ENCODE measurements around the gene IFT81. TPM values are rescaled to one million over a fixed set of nuclear protein-coding genes. Genes with fewer than 3 reads are reported as not detected.

Gene IFT81
- total and polyA plus RNA-seq, 2 experiments from 2014 or later: 12.6 to 13.7 TPM

- Histone ChIP-seq H3K27ac (peak overlapping the region; percentile 72), H3K9me2 (replicated peaks; ENCODE audit: insufficient read depth) (no peaks in the 10 kb centered on the region), H3K36me3 (replicated peaks; ENCODE audit: insufficient read depth, low read depth) (peaks cover 4% of the 10 kb centered on the region), H3K4me1 (ENCODE audit: insufficient read depth) (peaks cover 6% of the 10 kb centered on the region), H2AFZ (no peak overlapping the region), H3K79me2 (no peaks in the 10 kb centered on the region), H3K4me3 (no peak overlapping the region), H3K9me3 (ENCODE audit: low read depth) (no peaks in the 10 kb centered on the region), H3K27me3 (no peaks in the 10 kb centered on the region), H4K20me1 (ENCODE audit: insufficient read depth, poor library complexity, severe bottlenecking) (no peaks in the 10 kb centered on the region), H3K4me2 (no peak overlapping the region)
- peak; percentile 33 for DNase-seq (ENCODE audit: low spot score)
- TF ChIP-seq, protein P1, sequence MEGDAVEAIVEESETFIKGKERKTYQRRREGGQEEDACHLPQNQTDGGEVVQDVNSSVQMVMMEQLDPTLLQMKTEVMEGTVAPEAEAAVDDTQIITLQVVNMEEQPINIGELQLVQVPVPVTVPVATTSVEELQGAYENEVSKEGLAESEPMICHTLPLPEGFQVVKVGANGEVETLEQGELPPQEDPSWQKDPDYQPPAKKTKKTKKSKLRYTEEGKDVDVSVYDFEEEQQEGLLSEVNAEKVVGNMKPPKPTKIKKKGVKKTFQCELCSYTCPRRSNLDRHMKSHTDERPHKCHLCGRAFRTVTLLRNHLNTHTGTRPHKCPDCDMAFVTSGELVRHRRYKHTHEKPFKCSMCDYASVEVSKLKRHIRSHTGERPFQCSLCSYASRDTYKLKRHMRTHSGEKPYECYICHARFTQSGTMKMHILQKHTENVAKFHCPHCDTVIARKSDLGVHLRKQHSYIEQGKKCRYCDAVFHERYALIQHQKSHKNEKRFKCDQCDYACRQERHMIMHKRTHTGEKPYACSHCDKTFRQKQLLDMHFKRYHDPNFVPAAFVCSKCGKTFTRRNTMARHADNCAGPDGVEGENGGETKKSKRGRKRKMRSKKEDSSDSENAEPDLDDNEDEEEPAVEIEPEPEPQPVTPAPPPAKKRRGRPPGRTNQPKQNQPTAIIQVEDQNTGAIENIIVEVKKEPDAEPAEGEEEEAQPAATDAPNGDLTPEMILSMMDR (IDR thresholded peaks at IDR 0.05; ENCODE audit: poor library complexity): no peak
- TF ChIP-seq EZH2phosphoT487 (IDR thresholded peaks at IDR 0.05; ENCODE audit: low read depth, severe bottlenecking, unreplicated experiment) (no peak), EZH2 (IDR thresholded peaks at IDR 0.05; ENCODE audit: borderline replicate concordance) (no peak)
- WGBS (ENCODE audit: low lambda C conversion rate, missing lambda C conversion rate): 77% methylated on average over 3 of the region's 3 CpGs
Observed at GRCh38 chr12:110137786-110138185, 13.6 kb downstream of the IFT81 start.

DNA sequence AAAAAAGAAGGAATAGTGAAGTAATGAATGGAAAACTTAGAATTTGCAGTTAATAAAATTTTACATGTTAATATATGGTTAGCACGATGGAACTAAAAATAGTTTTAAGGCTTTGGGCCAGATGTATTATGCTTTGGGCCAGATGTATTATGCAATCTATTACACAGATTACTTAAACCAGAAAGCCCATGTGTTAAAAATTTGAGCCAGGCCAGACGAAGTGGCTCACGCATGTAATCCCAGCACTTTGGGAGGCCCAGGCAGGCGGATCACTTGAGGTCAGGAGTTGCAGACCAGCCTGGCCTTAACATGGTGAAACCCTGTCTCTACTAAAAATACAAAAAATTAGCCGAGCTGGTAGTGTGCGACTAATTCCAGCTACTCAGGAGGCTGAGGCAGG, 17.2 kb downstream of the IFT81 start:
- Histone ChIP-seq H3K9me2 (replicated peaks; ENCODE audit: insufficient read depth) (no peaks in the 10 kb centered on the region), H3K79me2 (no peaks in the 10 kb centered on the region), H3K4me3 (no peak overlapping the region), H3K4me1 (ENCODE audit: insufficient read depth) (no peaks in the 10 kb centered on the region), H4K20me1 (ENCODE audit: insufficient read depth, poor library complexity, severe bottlenecking) (no peaks in the 10 kb centered on the region), H3K9me3 (ENCODE audit: low read depth) (no peaks in the 10 kb centered on the region), H3K27ac (peak overlapping the region; percentile 70), H3K4me2 (no peak overlapping the region), H3K36me3 (replicated peaks; ENCODE audit: insufficient read depth, low read depth) (peaks cover 4% of the 10 kb centered on the region), H2AFZ (no peak overlapping the region), H3K27me3 (no peaks in the 10 kb centered on the region)
- peak; percentile 29 for DNase-seq (ENCODE audit: low spot score)
- 69% methylated on average over 6 of the region's 6 CpGs for WGBS (ENCODE audit: low lambda C conversion rate, missing lambda C conversion rate)
- TF ChIP-seq, protein P1 (IDR thresholded peaks at IDR 0.05; ENCODE audit: poor library complexity): no peak
- TF ChIP-seq EZH2phosphoT487 (IDR thresholded peaks at IDR 0.05; ENCODE audit: low read depth, severe bottlenecking, unreplicated experiment): no peak

GRCh38 chr12:110146986-110147385, 22.8 kb downstream of the IFT81 start:
- no peak for DNase-seq (ENCODE audit: low spot score)
- TF ChIP-seq EZH2 (IDR thresholded peaks at IDR 0.05; ENCODE audit: borderline replicate concordance) (no peak), EZH2phosphoT487 (IDR thresholded peaks at IDR 0.05; ENCODE audit: low read depth, severe bottlenecking, unreplicated experiment) (no peak)
- TF ChIP-seq, protein P1 (IDR thresholded peaks at IDR 0.05; ENCODE audit: poor library complexity): no peak
- Histone ChIP-seq H3K27me3 (no peaks in the 10 kb centered on the region), H2AFZ (no peak overlapping the region), H3K36me3 (replicated peaks; ENCODE audit: insufficient read depth, low read depth) (no peaks in the 10 kb centered on the region), H3K4me2 (no peak overlapping the region), H3K27ac (no peak overlapping the region), H4K20me1 (ENCODE audit: insufficient read depth, poor library complexity, severe bottlenecking) (no peaks in the 10 kb centered on the region), H3K4me3 (no peak overlapping the region), H3K9me3 (ENCODE audit: low read depth) (no peaks in the 10 kb centered on the region), H3K4me1 (ENCODE audit: insufficient read depth) (no peaks in the 10 kb centered on the region), H3K9me2 (replicated peaks; ENCODE audit: insufficient read depth) (no peaks in the 10 kb centered on the region), H3K79me2 (no peaks in the 10 kb centered on the region)
- 100% methylated on average over 2 of the region's 2 CpGs for WGBS (ENCODE audit: low lambda C conversion rate, missing lambda C conversion rate)
